HCT116 (cell line): ENCODE data around the gene PSG6. TPM values are rescaled to one million over a fixed set of nuclear protein-coding genes. Genes with fewer than 3 reads are reported as not detected.

Source experiments
- ATAC-seq: fragments of 200-7000 bp; cut with Tn5 transposase; 2 replicates; pipeline ENCODE4 v1.9.1; 2020; ENCODE audit warnings: mild to moderate bottlenecking, moderate library complexity
- BruUV-seq: library from RNA; stranded (reverse); fragments of 400-500 nt; replicated peaks from 2 replicates; lab custom pipeline; 2021; lab: Mats Ljungman, UMichigan
- CTCF ChIA-PET: fragments of 300-600 bp; sonication (Branson Sonifier 250); formaldehyde crosslinking; loops from one replicate; lab custom pipeline; 2021; ENCODE audit warnings: antibody characterized with exemption; lab: Charles Lee
- POLR2A ChIA-PET: fragments of 300-600, 350-600 bp; sonication (Branson Sonifier 250); formaldehyde crosslinking; loops from one replicate; lab custom pipeline; 2021; ENCODE audit warnings: antibody characterized with exemption; lab: Charles Lee
- RAD21 ChIA-PET, 2 experiments: fragments of 300-600 bp; sonication (Branson Sonifier 250); formaldehyde crosslinking; loops; one replicate each; lab custom pipeline; 2023; ENCODE audit warnings: low total read pairs in 2 of 2; ENCODE audit not compliant: uncharacterized antibody in 2 of 2, unreplicated experiment in 2 of 2, low non-redundant PET in 1 of 2; lab: Charles Lee
- DNase-seq: peaks from one replicate; pipeline ENCODE4 v3.0.0-alpha.2; 2010; ENCODE audit warnings: low read depth, low spot score
- H2AFZ ChIP-seq: fragments of 200-600 bp; shearing (Covaris generic), sonication (generic); 2 replicates; pipeline ENCODE4 v1.6.1; 2017; ENCODE audit warnings: low read depth, mixed run types, mixed read lengths, antibody characterized with exemption, low read length; ENCODE audit not compliant: poor library complexity, severe bottlenecking
- H3K27ac ChIP-seq: 2 replicates; pipeline ENCODE4 v1.5.1; 2012; ENCODE audit warnings: low read depth, low read length
- H3K27me3 ChIP-seq: fragments of 200-600 bp; sonication (generic); 2 replicates; pipeline ENCODE4 v1.6.1; 2016; ENCODE audit warnings: mixed run types, low read length, mixed read lengths; ENCODE audit not compliant: insufficient read depth
- H3K36me3 ChIP-seq, 2 experiments: fragments of 200-500 bp in 1 of 2; fragments of 200-600 bp in 1 of 2; sonication (Bioruptor generic) in 1 of 2; sonication (generic) in 1 of 2; 2 replicates each; pipeline versions ENCODE4 v1.5.1 to v1.6.1; 2014 to 2016; ENCODE audit warnings: low read length in 2 of 2, inconsistent platforms in 1 of 2, mixed read lengths in 1 of 2, mixed run types in 1 of 2; ENCODE audit not compliant: insufficient read depth in 2 of 2, control insufficient read depth in 1 of 2
- H3K4me1 ChIP-seq, 2 experiments: fragments of 200-600 bp in 1 of 2; sonication (generic) in 1 of 2; 2 replicates each; pipeline versions ENCODE4 v1.5.1 to v1.6.1; 2012 to 2017; ENCODE audit warnings: low read length in 2 of 2, inconsistent platforms in 1 of 2, mild to moderate bottlenecking in 1 of 2, mixed read lengths in 1 of 2, mixed run types in 1 of 2, moderate library complexity in 1 of 2; ENCODE audit not compliant: insufficient read depth in 2 of 2, control insufficient read depth in 1 of 2
- H3K4me2 ChIP-seq: fragments of 200-600 bp; sonication (generic); 2 replicates; pipeline ENCODE4 v1.6.1; 2017; ENCODE audit warnings: mixed run types, low read length, mixed read lengths
- H3K4me3 ChIP-seq, 2 experiments: fragments of 200-600 bp in 1 of 2; sonication (generic) in 1 of 2; replicated peaks in 1 of 2; 2 replicates each; pipeline ENCODE4 v1.5.1; 2011 to 2016; ENCODE audit warnings: low read length in 2 of 2, control low read depth in 1 of 2, low read depth in 1 of 2, mild to moderate bottlenecking in 1 of 2, mixed read lengths in 1 of 2, mixed run types in 1 of 2
- H3K79me2 ChIP-seq: fragments of 200-600 bp; sonication (generic); 2 replicates; pipeline ENCODE4 v1.6.1; 2017; ENCODE audit warnings: mild to moderate bottlenecking, mixed run types, low read length, moderate library complexity, mixed read lengths; ENCODE audit not compliant: insufficient read depth
- H3K9ac ChIP-seq: fragments of 200-600 bp; sonication (generic); 2 replicates; pipeline ENCODE4 v1.6.1; 2016; ENCODE audit warnings: low read length, mixed read lengths
- H3K9me2 ChIP-seq: fragments of 200-600 bp; sonication (generic), shearing (Covaris generic); 2 replicates; pipeline ENCODE4 v1.6.1; 2017; ENCODE audit warnings: mixed run types, mild to moderate bottlenecking, moderate library complexity; ENCODE audit not compliant: insufficient read depth
- H3K9me3 ChIP-seq, 2 experiments: fragments of 200-500 bp in 1 of 2; fragments of 200-600 bp in 1 of 2; sonication (Bioruptor generic) in 1 of 2; sonication (generic) in 1 of 2; 2 replicates each; pipeline ENCODE4 v1.6.1; 2014 to 2017; ENCODE audit warnings: low read length in 2 of 2, mixed read lengths in 2 of 2, inconsistent platforms in 1 of 2, low read depth in 1 of 2, mild to moderate bottlenecking in 1 of 2, mixed run types in 1 of 2, moderate library complexity in 1 of 2; ENCODE audit not compliant: control insufficient read depth in 1 of 2, insufficient read depth in 1 of 2
- H4K20me1 ChIP-seq: fragments of 200-600 bp; sonication (generic), shearing (Covaris generic); 2 replicates; pipeline ENCODE4 v1.6.1; 2017; ENCODE audit warnings: mixed run types, mild to moderate bottlenecking, moderate library complexity; ENCODE audit not compliant: insufficient read depth
- CTCF ChIP-seq, 3 experiments: fragments of 200-600 bp in 1 of 3; sonication (generic) in 1 of 3; IDR thresholded peaks in 2 of 3; conservative IDR thresholded peaks in 1 of 3; 2 replicates each; pipeline ENCODE4 v1.5.1; 2012 to 2017; ENCODE audit warnings: low read depth in 2 of 3, low read length in 2 of 3, antibody characterized with exemption in 1 of 3, borderline replicate concordance in 1 of 3, control low read depth in 1 of 3, mild to moderate bottlenecking in 1 of 3, mixed read lengths in 1 of 3, mixed run types in 1 of 3, moderate library complexity in 1 of 3; ENCODE audit not compliant: insufficient read depth in 1 of 3
- EZH2phosphoT487 ChIP-seq: fragments of 200-600 bp; IDR thresholded peaks from 2 replicates; pipeline ENCODE4 v1.6.1; 2018; ENCODE audit warnings: antibody characterized with exemption, borderline replicate concordance
- ZFX ChIP-seq: fragments of 450-650 bp; IDR thresholded peaks from 2 replicates; pipeline ENCODE4 v1.6.1; 2017
- intact Hi-C: fragments of 100-400 bp; cut with micrococcal nuclease; formaldehyde crosslinking; loops from 2 replicates; pipeline ENCODE4 v1.10.0; 2022
- total RNA-seq: library from RNA; stranded (reverse); gene quantifications from one replicate; pipeline ENCODE4 v1.2.1, GENCODE V29; 2021; ENCODE audit not compliant: unreplicated experiment

The PSG6 gene
- total RNA-seq, 1 experiment from 2014 or later, result not detected

- ATAC-seq (no peak), DNase-seq (no peak)
- Histone ChIP-seq H3K4me1 (peaks cover 0 to 17% of the 10 kb centered on the region in 2 experiments; a peak in 2 of 4 replicates), H3K9me3 (no peaks in the 10 kb centered on the region), H3K79me2 (no peaks in the 10 kb centered on the region), H3K9ac (no peak overlapping the region), H3K36me3 (no peaks in the 10 kb centered on the region), H3K27ac (no peak overlapping the region), H3K4me3 (no peak overlapping the region), H3K9me2 (no peaks in the 10 kb centered on the region), H4K20me1 (no peaks in the 10 kb centered on the region), H3K4me2 (no peak overlapping the region), H2AFZ (no peak overlapping the region), H3K27me3 (no peaks in the 10 kb centered on the region)
- CTCF ChIA-PET, result no interaction called here
- BruUV-seq, result no TSS peak
- intact Hi-C loops, result no loop called here
- RAD21 ChIA-PET, result no interaction called here
- POLR2A ChIA-PET, result no interaction called here
- TF ChIP-seq CTCF (IDR thresholded peaks at IDR 0.05 in 2 of 3, conservative IDR thresholded peaks at IDR 0.05 in 1 of 3; ENCODE audit: borderline replicate concordance in 1 of 3, insufficient read depth in 1 of 3, low read depth in 2 of 3, low read length in 2 of 3) (0 out of 6 replicates have a peak, but pooled peaks of 2 of the 3 experiments have one; percentile 4 to 10), ZFX (no peak)
These were observed 45.1 kb downstream of the PSG6 start for GRCh38 chr19:42872608-42873007.

GRCh38 chr19:42857544-42857867 lies 60.2 kb downstream of the PSG6 start:
- DNase-seq (no peak), ATAC-seq (no peak)
- ChIA-PET POLR2A (no interaction called here), RAD21 (no interaction called here), CTCF (interaction anchor here (1.0 to 1.5 kb wide), 2 partner anchors 28 to 64 kb away, joined by 4 to 6 read pairs; no protein-coding TSS in a partner anchor)
- no TSS peak for BruUV-seq
- H2AFZ ChIP-seq, result no peak overlapping the region
- H3K9ac ChIP-seq, result no peak overlapping the region
- no peaks in the 10 kb centered on the region for H3K4me1 ChIP-seq
- H3K4me3 ChIP-seq, result no peak overlapping the region
- no peak for TF ChIP-seq EZH2phosphoT487
- TF ChIP-seq CTCF (IDR thresholded peaks at IDR 0.05 in 2 of 3, conservative IDR thresholded peaks at IDR 0.05 in 1 of 3; ENCODE audit: borderline replicate concordance in 1 of 3, insufficient read depth in 1 of 3, low read depth in 2 of 3, low read length in 2 of 3), result peak in 2 of 3 experiments; percentile 9 to 21; a peak in 1 of 6 replicates
- H3K9me2 ChIP-seq, result no peaks in the 10 kb centered on the region
- no peaks in the 10 kb centered on the region for H3K9me3 ChIP-seq
- H3K27me3 ChIP-seq, result no peaks in the 10 kb centered on the region
- no peaks in the 10 kb centered on the region for H4K20me1 ChIP-seq
- H3K4me2 ChIP-seq, result no peak overlapping the region
- H3K36me3 ChIP-seq, result no peaks in the 10 kb centered on the region
- H3K79me2 ChIP-seq, result no peaks in the 10 kb centered on the region
- intact Hi-C loops, result loop anchor here (1.0 kb wide), 1 partner anchor 64 kb away; no protein-coding TSS in a partner anchor
- no peak overlapping the region for H3K27ac ChIP-seq
